Ovary (tissue), 3 donors: ENCODE measurements around the gene BICD2.

ENCODE experiments used
- EP300 ChIP-seq: sonication (generic); formaldehyde crosslinking; IDR thresholded peaks from one replicate; pipeline ENCODE4 v1.6.1; 2017; ENCODE audit warnings: antibody characterized with exemption
- POLR2A ChIP-seq: fragments of 450-650 bp; IDR thresholded peaks from one replicate; pipeline ENCODE4 v1.6.1; 2017; ENCODE audit warnings: antibody characterized with exemption, mild to moderate bottlenecking, moderate library complexity
- TF ChIP-seq, protein P1 (sequence below), 3 donors: fragments of 450-650 bp in 2 of 3; fragments of 200-600 bp in 1 of 3; IDR thresholded peaks; one replicate each; pipeline versions ENCODE4 v1.5.1 to v1.8.0; 2016 to 2022; ENCODE audit warnings: antibody characterized with exemption in 3 of 3, mild to moderate bottlenecking in 1 of 3
- donor health status: DM: no; HTN: no; CAD: no.

DNA sequence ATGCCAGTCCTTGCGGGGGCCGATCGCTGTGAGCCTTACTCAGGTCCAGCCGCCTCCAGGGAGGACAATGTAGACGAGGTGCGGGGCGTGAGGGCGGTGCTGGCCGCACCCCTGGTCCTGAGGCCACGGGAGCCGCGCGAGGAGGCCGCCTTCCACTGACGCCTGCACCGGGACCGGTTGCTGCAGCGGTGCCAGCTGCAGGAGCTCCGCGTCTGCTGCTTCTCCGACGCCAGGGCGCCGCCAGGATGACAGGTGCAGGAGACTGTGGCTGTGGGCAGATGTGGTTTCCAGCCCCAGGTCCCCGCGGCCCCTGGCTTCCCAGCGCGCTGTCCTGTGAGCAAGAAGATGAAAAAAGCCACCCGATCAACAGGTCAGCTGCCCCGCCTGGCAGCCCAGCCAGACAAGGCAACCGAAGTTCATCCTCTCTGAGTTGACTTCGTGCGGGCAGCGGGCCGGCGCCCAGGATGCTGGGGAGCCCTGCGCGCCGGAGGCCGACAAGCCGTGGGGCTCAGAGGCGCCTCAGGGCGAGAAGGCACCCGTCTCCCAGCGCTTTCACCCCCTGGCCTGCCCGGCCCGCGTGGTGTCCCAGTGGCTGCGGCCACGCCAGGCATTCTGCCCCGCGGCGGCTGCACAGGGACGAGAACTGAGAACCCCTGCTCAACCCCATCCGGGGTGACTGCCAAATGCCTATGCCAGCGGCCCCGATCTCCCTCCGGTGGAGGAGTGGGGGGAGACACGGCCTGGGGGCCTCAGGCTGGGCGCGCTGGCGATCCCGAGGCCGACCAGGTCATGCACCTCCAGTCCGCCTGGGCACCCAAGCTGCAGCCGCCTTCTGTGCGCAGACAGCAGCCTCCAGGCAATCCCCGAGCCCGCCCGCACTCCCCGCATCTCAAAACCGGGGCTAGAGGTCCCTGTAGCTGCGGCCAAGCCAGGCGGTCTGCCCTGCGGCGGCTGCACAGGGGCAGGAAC, 43.4 kb upstream of the BICD2 start:
- TF ChIP-seq, protein P1, sequence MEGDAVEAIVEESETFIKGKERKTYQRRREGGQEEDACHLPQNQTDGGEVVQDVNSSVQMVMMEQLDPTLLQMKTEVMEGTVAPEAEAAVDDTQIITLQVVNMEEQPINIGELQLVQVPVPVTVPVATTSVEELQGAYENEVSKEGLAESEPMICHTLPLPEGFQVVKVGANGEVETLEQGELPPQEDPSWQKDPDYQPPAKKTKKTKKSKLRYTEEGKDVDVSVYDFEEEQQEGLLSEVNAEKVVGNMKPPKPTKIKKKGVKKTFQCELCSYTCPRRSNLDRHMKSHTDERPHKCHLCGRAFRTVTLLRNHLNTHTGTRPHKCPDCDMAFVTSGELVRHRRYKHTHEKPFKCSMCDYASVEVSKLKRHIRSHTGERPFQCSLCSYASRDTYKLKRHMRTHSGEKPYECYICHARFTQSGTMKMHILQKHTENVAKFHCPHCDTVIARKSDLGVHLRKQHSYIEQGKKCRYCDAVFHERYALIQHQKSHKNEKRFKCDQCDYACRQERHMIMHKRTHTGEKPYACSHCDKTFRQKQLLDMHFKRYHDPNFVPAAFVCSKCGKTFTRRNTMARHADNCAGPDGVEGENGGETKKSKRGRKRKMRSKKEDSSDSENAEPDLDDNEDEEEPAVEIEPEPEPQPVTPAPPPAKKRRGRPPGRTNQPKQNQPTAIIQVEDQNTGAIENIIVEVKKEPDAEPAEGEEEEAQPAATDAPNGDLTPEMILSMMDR (IDR thresholded peaks at IDR 0.05), result no peak
- TF ChIP-seq POLR2A (no peak), EP300 (no peak)
